ENCODE data around the gene ALAD.
"Not testable (repeated sequence)": the region's sequence is repeated elsewhere in the genome, so short reads cannot be mapped to it uniquely, and the experiment has no call there.

The ALAD gene

DNA sequence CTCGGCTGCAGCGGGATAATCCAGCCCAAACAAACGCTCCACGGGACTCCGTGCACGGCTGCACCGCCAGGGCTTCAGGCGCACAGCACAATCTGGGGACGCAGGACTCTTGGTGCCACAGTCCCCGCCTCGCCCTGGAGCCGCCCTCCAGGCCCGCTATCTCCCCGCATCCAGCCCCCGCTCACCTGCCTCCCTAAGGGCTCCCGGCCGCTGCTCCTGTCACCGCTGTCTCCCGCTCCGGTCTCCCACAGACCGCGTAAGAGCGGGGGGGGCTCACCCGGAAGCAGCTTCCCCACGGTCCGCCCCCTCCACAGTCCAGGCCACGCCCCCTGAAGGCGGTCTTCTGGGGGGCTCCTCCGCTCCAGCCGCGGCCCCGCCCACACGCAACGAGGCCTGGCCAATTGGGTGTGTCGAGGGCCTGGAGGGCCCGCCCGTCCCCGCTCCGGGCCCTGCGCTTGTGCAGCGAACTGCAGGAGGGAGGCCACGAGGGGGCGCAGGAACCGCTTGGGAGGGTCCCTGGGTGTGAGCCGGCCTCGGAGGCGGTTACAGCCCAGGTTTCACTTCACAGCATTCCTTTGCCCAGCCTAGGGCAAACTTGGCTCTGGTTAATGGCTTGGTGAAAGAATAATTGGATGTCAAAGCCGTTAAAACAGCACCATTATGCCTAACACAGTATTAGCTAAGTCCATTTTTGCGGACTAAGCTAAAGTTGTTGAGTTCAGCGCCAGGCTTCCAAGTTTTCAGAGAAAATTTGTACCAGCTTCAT is at the start of gene ALAD:
TSS of gene ALAD (minus strand) at position 258 of the 766 bp plus-strand sequence. CDS start 7,725 bp downstream, outside the sequence.
- peak; percentile 93 for FAIRE-seq

- no peak for FAIRE-seq
These were observed 48.3 kb upstream of the ALAD start for GRCh38 chr9:113449376-113449775.

DNA sequence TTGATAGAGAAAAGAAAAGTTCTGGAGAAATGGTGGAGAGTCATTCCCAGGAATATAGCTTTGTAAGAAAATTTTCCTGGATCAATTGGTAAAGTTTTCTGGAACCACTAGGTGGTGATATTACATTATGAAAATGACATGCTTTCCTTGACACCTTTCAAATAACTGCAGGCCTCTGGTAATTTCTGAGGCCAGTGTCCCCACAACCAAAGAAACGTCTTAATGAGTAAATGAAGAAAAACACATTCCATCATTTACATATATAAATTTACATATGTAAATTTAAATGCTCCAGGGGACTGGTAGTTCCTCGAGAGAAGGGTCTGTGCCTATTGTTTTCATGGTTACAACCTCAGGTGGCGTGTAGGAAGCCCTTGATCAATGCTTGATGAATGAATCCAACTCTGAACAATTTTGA is 45.2 kb upstream of the ALAD start:
- FAIRE-seq: peak; percentile 97

DNA sequence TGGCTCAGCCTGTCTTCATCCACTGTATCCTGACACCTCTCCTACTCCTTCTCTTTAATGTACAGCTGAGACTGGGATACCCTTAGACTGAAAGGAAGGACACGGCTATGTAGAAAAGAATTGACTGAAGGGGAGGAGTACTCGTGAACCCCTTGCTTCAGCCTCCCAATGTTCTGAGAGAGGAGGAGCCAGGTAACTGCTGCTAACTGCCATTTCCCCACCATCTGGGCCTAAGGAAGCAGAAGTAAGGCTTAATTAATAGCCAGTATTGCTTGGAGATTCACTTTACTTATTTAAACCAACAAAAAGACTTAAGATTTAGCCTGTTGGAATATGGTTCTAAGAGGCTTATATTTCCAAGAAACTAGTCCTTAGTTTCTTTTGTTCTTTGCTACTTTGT is 43.7 kb upstream of the ALAD start:
- no peak for FAIRE-seq

- FAIRE-seq: not testable (repeated sequence)
These were observed 36.6 kb upstream of the ALAD start for GRCh38 chr9:113437716-113438115.

DNA sequence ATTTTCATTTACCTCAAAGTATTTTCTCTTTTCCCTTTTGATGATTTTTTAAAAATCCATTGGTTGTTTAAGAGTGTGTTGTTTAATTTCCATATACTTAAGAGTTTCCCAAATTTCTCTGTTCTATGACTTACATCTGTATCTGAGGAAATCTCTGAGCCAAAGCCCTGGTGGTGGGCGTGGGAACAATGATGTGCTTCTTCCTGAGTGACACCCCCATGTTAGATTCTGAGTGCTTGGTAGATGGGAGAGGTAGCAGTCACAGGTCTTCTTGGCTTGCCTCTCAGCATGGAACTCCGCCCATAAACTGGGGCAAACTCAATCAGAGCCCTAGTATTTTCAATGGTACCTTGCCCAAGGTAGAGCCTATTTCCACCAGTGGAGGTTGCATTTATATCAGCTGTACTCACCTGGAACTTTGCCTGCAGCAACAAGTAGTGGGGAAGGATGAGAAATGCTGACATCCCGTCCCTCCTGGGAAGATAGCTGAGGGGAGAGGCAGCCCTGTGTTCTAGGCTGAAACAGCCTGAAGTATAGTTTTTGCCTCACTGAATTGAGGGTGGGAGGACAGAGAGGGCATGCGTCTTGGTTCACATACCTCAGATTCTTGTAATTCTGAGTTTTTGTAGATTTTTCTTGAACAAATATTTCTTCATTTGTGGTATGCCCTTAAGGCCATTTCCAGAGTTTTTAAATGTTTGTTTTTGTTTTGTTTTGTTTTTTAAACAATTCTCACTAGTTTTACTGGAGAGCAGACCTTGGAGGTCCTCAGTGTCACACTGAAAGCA is 35.8 kb upstream of the ALAD start:
- FAIRE-seq: no peak

- FAIRE-seq: no peak
These were observed 30.1 kb upstream of the ALAD start for GRCh38 chr9:113431191-113431590.

DNA sequence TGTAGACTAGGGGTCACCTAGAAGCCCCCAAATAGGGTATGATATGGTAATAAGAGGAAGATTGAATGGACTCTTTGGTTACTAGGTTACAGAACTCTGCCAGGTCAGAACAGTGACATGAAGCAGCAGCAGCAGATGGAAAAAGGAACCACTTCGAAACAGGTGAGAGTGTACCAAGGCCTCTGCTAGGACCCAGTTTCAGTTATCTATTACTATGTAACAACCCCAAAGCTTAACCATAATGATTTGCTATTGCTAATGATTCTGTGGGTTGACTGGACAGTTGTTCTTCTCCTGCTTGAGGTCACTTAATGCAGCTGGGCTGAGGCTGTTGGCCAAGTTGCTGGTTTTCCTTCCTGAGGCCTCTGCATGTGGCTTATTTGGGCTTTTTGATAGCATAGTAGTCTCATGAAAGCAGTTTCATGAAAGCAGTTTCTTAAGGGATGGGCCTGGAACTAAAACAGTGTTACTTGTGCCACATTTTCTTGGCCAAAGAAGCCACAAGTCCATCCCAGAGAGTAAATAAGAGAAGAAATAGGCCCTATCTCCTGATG is 27.1 kb upstream of the ALAD start:
- FAIRE-seq: no peak

DNA sequence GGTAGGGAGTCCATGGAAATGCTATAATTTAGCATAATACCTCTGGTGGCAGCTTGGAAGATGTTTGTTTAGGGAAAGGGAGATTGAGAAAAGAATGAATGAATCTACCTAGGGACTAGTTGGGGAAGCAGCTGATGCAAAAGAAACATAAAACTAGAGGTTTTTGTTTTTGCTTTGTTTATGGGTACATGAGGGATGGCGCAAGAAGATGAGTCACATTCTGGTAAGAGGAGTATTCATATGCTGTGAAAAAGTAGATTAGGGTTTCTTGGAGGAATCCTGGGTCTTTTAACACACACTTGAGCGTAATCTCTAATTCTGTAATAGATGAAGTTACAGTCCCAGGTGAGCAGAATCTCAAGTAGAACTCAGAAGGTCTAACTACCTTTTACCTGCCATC is 26.5 kb upstream of the ALAD start:
- no peak for FAIRE-seq

GRCh38 chr9:113426701-113427100 is 25.6 kb upstream of the ALAD start:
- no peak for FAIRE-seq

DNA sequence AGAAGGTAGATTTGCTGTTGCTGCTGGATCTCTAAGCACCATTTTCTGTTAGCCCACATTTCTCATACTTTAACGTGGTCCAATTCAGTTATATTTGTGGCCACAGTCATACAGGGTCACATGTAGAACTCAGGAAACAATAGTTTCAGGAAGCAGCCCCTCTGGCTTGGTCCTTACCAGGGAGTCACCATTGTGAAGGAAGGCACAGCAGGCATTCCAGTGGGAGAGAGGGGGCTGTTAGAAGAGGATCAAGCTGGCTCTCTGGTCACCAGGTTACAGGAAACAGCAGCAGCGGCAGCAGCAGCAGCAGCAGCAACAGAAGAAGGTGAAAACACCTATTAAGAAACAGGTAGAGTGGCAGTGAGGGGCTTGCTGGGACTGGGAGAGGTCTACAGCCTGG is 24.0 kb upstream of the ALAD start:
- no peak for FAIRE-seq

DNA sequence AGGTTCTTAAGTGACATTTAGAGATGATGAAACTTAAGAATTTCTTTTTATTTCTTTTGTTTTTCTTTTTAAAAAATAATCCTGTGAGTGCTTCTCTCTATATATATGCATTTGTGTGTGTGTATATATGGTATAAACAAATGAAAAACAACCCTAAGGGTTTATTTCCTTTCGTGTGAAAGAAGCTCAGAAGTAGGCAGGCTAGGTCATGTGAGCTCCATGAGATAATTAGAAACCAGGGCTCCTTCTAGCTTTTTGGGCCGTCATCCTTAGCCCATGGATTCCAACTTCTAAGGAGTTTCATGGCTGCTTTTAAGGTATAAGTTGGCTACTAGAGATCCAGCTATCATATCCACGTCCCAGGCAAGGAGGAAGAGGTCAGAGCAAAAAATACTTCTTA is 20.6 kb upstream of the ALAD start:
- no peak for FAIRE-seq

- FAIRE-seq: no peak
These were observed 16.3 kb upstream of the ALAD start for GRCh38 chr9:113417370-113417769.

DNA sequence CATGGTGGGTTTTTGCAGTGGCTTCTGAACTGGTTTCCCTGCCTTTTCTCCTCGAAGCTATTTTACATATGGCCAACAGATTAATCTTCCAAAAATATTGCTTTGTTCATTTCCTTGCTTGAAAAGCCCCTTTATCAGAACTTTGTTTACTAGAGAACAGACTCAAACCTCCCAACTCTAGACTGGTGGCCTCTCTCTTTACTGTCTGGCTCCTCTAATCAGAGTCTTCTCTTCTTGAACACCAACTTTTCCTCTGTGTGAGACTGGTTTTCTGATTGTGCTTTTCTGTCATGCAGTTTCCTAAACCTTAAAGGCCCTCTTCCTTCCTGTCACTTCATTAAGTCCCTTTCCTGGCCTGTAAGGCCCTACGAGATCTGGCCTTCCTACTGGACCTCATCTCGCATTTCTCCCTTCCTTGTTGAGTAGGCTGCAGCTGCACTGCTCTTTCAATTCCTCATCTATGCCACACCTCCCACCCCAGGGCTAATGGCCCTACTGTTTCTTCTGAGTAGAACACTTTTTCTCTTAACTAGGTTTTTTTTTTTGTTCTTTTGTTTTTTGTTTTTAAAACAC is 15.2 kb upstream of the ALAD start:
- no peak for FAIRE-seq

DNA sequence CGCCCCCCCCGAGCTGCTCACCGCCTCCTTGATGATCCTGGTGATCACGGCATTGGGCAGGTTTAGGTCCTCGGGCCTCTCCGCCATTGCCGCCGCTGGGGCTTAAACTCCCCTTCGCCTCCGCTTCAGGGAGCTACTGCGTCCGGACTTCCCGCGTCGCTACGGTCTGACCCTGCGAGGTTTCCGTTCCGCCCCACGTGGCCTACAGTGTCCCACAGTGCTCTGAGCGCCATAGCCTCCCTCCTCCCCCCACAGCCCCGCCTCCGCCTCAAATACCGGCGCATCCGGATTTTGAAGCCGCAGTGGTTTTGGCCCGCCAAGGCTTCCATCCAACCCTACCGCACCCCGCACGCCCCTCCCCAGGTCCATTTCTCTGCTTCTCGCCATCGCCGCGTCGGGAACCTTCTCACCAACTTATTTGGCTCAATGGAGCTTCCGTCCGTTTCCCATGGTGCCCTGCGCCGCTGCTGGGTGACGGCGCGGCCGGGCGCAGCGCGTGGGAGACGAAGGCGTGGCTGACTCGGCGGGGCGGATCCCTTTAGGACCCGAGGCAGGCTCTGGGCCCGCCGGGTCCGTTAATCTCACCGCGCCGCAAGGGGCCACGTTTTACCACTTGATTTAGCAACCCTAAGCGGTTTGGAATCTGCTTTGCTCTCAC is 9.3 kb upstream of the ALAD start, which contains the start of the genes C9orf43 and POLE3:
TSS of gene C9orf43 (plus strand) at position 541 of the 658 bp plus-strand sequence. CDS start 2,747 bp downstream, outside the sequence.
TSS of gene POLE3 (minus strand) at position 469 of the 658 bp plus-strand sequence. CDS start at position 87, 382 bp downstream.
- FAIRE-seq: no peak

DNA sequence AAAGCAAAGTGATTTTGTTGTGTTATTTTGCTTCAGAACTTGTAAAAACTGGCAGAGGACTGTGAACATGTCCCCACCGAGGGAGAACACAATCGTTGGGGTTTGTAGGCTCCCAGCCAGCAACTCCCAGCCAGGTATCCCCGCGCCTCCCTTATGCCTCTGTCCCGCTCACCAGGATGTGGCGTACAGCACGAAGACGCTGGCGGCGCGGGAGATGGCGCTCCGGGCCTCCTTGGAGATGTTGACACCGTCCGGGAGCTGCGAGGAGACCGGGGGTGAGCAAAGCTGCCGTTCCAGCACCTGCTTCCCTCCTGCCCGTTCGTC is 8.8 kb upstream of the ALAD start:
- no peak for FAIRE-seq

DNA sequence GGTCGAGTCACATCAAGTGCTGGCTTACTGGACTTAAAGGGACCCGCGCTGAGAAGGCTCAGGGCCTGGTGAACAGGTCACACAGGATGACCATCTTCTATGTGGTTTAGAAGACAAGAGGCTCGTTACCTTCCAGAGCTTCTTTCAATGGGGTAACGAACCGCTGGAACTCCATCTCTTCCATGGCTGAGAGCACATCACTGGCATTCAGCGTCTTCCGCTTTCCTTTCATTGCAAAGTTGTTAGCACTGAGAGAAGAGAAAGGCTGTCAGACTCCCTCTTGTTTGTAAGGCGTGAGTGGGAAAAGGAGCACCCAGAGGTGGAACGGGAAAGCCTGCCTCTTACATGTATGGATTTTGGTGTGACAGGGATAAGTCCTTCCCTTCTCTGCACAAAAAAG is 8.4 kb upstream of the ALAD start:
- FAIRE-seq: no peak

GRCh38 chr9:113406873-113407511 is 5.9 kb upstream of the ALAD start:
- not testable (repeated sequence) for FAIRE-seq

- FAIRE-seq: not testable (repeated sequence)
These were observed 5.3 kb upstream of the ALAD start for GRCh38 chr9:113406353-113406752.

GRCh38 chr9:113403646-113404045 is 2.6 kb upstream of the ALAD start:
- FAIRE-seq: no peak

- FAIRE-seq: no peak
These were observed 1.4 kb downstream of the ALAD start for GRCh38 chr9:113399646-113400200.

GRCh38 chr9:113398796-113399195 is 2.3 kb downstream of the ALAD start:
- no peak for FAIRE-seq
